Uterus (tissue), 4 donors: ENCODE measurements around the gene A4GALT. TPM values are rescaled to one million over a fixed set of nuclear protein-coding genes. Genes with fewer than 3 reads are reported as not detected.

Experiments
- DNase-seq, 2 donors: peaks; one replicate each; pipeline ENCODE4 v3.0.0-alpha.2; 2019 to 2020
- H3K27ac ChIP-seq, 2 donors: fragments of 200-600 bp; sonication (generic); 1 replicate in 1 of 2; 2 replicates in 1 of 2; pipeline ENCODE4 v1.5.1; 2016 to 2018
- H3K27me3 ChIP-seq, 2 donors: fragments of 200-600 bp; sonication (generic); one replicate each; pipeline ENCODE4 v1.5.1; 2018 to 2019; ENCODE audit warnings: control low read depth in 1 of 2
- H3K36me3 ChIP-seq, 2 donors: fragments of 200-600 bp; sonication (generic); one replicate each; pipeline ENCODE4 v1.5.1; 2019; ENCODE audit warnings: control low read depth in 1 of 2
- H3K4me1 ChIP-seq, 2 donors: fragments of 200-600 bp; sonication (generic); one replicate each; pipeline ENCODE4 v1.5.1; 2018 to 2019; ENCODE audit warnings: control low read depth in 1 of 2
- H3K4me3 ChIP-seq, 2 donors: fragments of 200-600 bp; sonication (generic); 1 replicate in 1 of 2; 2 replicates in 1 of 2; pipeline ENCODE4 v1.5.1; 2018 to 2019; ENCODE audit warnings: mild to moderate bottlenecking in 1 of 2
- H3K9me3 ChIP-seq, 2 donors: fragments of 200-600 bp; sonication (generic); one replicate each; pipeline ENCODE4 v1.5.1; 2019; ENCODE audit warnings: control low read depth in 1 of 2
- CTCF ChIP-seq, 4 experiments: fragments of 200-600 bp in 2 of 4; fragments of 450-650 bp in 2 of 4; sonication (generic) in 2 of 4; IDR thresholded peaks; one replicate each; pipeline ENCODE4 v1.5.1; 2016 to 2019; ENCODE audit warnings: antibody characterized with exemption in 4 of 4, mild to moderate bottlenecking in 2 of 4, moderate library complexity in 1 of 4
- POLR2A ChIP-seq, 2 donors: fragments of 450-650 bp; IDR thresholded peaks; one replicate each; pipeline ENCODE4 v1.6.1; 2016; ENCODE audit warnings: antibody characterized with exemption in 2 of 2, mild to moderate bottlenecking in 1 of 2, moderate library complexity in 1 of 2
- intact Hi-C: fragments of 100-400 bp; cut with DNase I; formaldehyde crosslinking; loops from one replicate; pipeline ENCODE4 v1.15.1; 2023; ENCODE audit warnings: low total_unique reads
- total RNA-seq, 4 donors: library from RNA; depleted of rRNA in 3 of 4; stranded (reverse); fragments of >200 nt in 3 of 4; gene quantifications; one replicate each; pipeline versions ENCODE4 v1.1.0 to v1.2.4, GENCODE V29; 2014 to 2023
- donor health status: DM: yes; HTN: yes; CAD: no.

Gene A4GALT
- total RNA-seq, 4 donors from 2014 or later: 4.4 to 100.0 (median 19.6) TPM

- peaks cover 0 to 6% of the 10 kb centered on the region in 2 donors for H3K4me1 ChIP-seq
- H3K27me3 ChIP-seq: no peaks in the 10 kb centered on the region
- intact Hi-C loops: no loop called here
- H3K9me3 ChIP-seq: no peaks in the 10 kb centered on the region
- no peaks in the 10 kb centered on the region for H3K36me3 ChIP-seq
- H3K27ac ChIP-seq: no peak overlapping the region
- no peak for DNase-seq
- no peak overlapping the region for H3K4me3 ChIP-seq
- TF ChIP-seq POLR2A (IDR thresholded peaks at IDR 0.05) (no peak), CTCF (IDR thresholded peaks at IDR 0.05) (no peak)
Observed at GRCh38 chr22:42768385-42769035, 47.8 kb upstream of the A4GALT start.

- Histone ChIP-seq H3K27me3 (no peaks in the 10 kb centered on the region), H3K4me1 (peaks cover 0 to 6% of the 10 kb centered on the region in 2 donors), H3K27ac (no peak overlapping the region), H3K9me3 (no peaks in the 10 kb centered on the region), H3K36me3 (no peaks in the 10 kb centered on the region), H3K4me3 (no peak overlapping the region)
- DNase-seq: no peak
- intact Hi-C loops: no loop called here
- TF ChIP-seq POLR2A (IDR thresholded peaks at IDR 0.05) (no peak), CTCF (IDR thresholded peaks at IDR 0.05) (no peak)
Observed at GRCh38 chr22:42766860-42767259, 46.2 kb upstream of the A4GALT start.

- H3K4me1 ChIP-seq: peaks cover 0 to 6% of the 10 kb centered on the region in 2 donors
Observed at GRCh38 chr22:42764895-42765363, 44.3 kb upstream of the A4GALT start.

GRCh38 chr22:42763965-42764480 lies 43.4 kb upstream of the A4GALT start:
- Histone ChIP-seq H3K36me3 (no peaks in the 10 kb centered on the region), H3K9me3 (no peaks in the 10 kb centered on the region), H3K4me1 (no peaks in the 10 kb centered on the region), H3K4me3 (no peak overlapping the region), H3K27ac (no peak overlapping the region), H3K27me3 (no peaks in the 10 kb centered on the region)
- no peak for DNase-seq
- TF ChIP-seq CTCF (IDR thresholded peaks at IDR 0.05) (no peak), POLR2A (IDR thresholded peaks at IDR 0.05) (no peak)
- intact Hi-C loops: no loop called here

More at GRCh38 chr22:42764895-42765363, 44.3 kb upstream of the A4GALT start:
- Histone ChIP-seq H3K36me3 (no peaks in the 10 kb centered on the region), H3K4me3 (no peak overlapping the region), H3K9me3 (no peaks in the 10 kb centered on the region), H3K27ac (no peak overlapping the region), H3K27me3 (no peaks in the 10 kb centered on the region)
- intact Hi-C loops: no loop called here
- no peak for TF ChIP-seq POLR2A (IDR thresholded peaks at IDR 0.05)
- no peak for TF ChIP-seq CTCF (IDR thresholded peaks at IDR 0.05)
- DNase-seq: no peak

- no peaks in the 10 kb centered on the region for H3K4me1 ChIP-seq
- H3K27ac ChIP-seq: no peak overlapping the region
- H3K36me3 ChIP-seq: no peaks in the 10 kb centered on the region
- no peaks in the 10 kb centered on the region for H3K27me3 ChIP-seq
- intact Hi-C loops: no loop called here
- TF ChIP-seq POLR2A (IDR thresholded peaks at IDR 0.05) (no peak), CTCF (IDR thresholded peaks at IDR 0.05) (no peak)
- no peaks in the 10 kb centered on the region for H3K9me3 ChIP-seq
- DNase-seq: no peak
- H3K4me3 ChIP-seq: no peak overlapping the region
Observed at GRCh38 chr22:42760806-42761565, 40.3 kb upstream of the A4GALT start.
